ENCODE measurements around the gene ZNF662. TPM values are rescaled to one million over a fixed set of nuclear protein-coding genes. Genes with fewer than 3 reads are reported as not detected.

Gene ZNF662
- total and polyA plus RNA-seq, 2 of the 8 experiments (the other 6 are each of a cell fraction or from before 2014, with no cell fraction given) = 0.03 TPM; not detected in 1

GRCh38 chr3:42876940-42877720 is 28.8 kb upstream of the ZNF662 start (continued):
- TF ChIP-seq EZH2 (IDR thresholded peaks at IDR 0.05; ENCODE audit: low read depth, low read length, severe bottlenecking) = no peak
